HG02588 (cell line): ENCODE results near the gene PIGQ.
A peak's percentile ranks its signal among the peaks of the same experiment; 100 is the strongest.
"Not testable (repeated sequence)": the region's sequence is repeated elsewhere in the genome, so short reads cannot be mapped to it uniquely, and the experiment has no call there.

Experiments
- ATAC-seq: cut with Tn5 transposase; IDR thresholded peaks from one replicate; pipeline ENCODE4 v1.9.1; 2021; ENCODE audit warnings: mild to moderate bottlenecking, moderate library complexity; ENCODE audit not compliant: unreplicated experiment

Gene PIGQ

DNA sequence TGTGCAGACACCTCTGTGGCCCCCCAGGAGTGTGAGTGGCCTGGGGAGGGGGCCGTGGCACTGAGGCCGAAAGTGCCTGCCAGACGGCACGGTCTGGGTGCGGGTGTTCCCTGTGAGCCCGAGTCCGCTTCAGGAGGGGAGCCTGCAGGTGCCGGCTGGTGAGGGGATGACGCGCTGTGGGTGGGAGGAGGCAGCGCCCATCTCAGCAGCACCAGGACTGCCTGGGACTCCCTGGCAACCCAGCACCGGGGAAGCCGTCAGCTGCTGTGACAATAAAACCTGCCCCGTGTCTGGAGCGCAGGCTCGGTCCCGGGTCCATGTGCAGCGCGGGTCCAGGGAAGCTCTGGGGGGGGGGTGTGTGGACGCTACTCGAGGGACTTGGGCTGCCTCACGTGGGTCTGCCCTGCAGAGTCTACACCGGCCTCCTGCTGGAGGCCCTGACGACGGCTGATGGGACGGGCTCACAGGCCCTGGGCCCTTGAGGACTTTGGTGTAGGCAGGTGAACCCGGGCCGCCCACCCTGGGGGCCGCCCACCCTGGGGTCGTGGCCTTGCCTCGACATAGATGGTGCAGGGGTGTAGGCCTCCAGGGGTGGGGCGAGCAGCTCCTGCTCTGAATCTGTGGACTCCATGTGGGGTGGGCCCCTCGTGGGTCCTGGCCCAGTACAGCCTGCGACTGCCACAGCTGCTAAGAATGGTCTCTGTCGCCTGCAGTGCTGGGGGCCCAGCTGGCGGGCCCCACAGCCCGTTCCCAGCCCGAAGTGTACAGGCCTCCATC is 14.2 kb downstream of the PIGQ start:
- ATAC-seq, result no peak

DNA sequence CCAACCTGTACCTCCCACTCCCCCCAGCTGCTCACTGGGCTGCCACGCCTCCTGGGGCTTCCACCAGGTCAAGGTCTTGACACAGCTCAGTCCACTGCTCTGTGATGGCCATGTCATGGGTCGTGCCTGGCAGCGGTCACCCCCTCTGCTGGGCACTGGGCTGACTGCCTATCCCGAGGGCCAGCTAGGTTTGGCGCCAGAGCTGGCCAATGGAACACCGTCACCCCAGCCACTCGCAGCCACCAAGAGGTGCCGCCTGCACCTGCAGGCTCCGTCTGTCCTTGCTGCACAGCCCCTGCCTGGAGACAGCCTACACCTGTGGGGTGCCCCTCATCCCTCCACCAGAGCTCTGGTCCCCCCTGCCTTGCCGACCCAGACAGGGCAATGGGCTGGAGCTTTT is 15.6 kb downstream of the PIGQ start:
- no peak for ATAC-seq

DNA sequence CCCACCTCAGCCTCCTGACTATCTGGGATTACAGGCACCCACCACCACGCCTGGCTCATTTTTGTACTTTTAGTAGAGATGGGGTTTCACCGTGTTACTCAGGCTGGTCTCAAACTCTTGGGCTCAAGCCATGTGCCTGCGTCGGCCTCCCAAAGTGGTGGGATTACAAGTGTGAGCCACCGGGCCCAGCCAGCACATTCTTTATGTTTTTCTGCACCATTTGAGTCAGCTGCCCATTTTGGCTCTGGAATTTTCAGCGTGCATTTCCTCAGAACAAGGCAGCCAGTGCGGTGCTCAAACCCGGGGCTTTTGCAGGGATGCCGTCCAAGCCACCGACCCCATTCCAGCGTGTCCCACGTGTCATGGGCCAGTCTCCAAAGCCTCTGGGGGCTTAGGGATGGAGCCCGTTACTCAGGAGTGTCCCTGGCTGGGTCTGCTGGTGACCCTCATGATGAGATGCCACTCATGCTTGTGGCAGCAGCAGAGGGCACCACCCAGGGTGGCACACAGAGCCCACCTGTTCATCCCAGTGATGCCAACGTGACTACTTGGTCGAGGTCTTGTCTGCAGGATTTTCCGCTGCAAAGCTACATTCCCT is 16.4 kb downstream of the PIGQ start:
- no peak for ATAC-seq

DNA sequence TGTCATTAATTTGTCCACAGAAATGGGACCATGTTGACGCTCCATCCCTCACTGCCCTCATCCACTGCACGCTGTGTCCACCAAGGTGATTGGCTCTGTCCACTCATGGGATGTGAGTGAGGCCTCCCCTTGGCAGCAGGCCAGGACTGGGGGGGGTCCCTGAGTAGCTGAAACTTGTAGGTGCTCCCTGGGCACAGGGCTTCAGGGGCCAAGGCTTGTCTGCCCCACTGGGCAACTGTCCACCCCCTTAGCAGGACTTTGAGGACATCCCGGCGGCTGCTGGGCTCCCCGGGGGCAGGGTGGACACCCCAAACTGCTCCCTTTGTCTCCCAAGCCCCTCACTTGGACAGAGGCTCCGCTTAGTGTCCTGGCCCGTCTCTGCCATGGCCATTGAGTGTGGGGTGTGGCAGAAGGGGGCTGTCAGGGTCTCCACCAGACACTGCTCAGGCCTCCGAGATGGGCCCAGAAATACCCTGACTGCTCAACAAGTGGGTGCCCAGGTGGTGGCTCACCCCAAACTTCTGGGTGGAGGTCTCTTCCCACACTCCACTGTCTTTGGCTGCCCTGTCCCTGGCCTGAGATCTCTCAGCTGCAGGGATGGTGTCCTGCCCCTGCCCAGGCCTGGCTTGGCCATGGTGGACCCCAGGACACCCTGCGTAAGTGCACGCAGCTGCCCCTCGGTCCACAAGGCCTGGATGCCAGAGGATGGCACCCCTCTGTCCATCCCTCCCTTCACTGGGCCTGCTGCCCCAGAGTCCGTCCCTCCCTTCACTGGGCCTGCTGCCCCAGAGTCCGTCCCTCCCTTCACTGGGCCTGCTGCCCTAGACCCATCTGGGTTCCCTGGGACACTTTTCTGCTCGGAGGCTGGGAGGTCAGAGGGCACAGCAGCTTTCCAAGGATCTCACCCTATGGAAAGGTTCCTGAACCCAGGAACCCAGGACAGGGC is 17.1 kb downstream of the PIGQ start:
- no peak for ATAC-seq

DNA sequence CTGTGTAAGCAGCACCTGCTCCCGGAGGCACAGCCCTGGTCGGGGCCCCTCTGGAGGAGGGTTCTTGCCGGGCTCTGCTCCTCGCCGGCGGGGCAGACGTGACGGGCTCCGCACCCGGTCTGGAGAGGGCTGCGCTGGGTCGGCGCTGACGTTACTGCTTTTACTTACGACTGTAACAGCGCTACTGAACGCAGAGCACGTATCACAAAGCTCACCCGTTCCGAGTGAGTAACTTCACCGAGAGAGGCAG is 18.8 kb downstream of the PIGQ start:
- ATAC-seq, result peak; percentile 0

DNA sequence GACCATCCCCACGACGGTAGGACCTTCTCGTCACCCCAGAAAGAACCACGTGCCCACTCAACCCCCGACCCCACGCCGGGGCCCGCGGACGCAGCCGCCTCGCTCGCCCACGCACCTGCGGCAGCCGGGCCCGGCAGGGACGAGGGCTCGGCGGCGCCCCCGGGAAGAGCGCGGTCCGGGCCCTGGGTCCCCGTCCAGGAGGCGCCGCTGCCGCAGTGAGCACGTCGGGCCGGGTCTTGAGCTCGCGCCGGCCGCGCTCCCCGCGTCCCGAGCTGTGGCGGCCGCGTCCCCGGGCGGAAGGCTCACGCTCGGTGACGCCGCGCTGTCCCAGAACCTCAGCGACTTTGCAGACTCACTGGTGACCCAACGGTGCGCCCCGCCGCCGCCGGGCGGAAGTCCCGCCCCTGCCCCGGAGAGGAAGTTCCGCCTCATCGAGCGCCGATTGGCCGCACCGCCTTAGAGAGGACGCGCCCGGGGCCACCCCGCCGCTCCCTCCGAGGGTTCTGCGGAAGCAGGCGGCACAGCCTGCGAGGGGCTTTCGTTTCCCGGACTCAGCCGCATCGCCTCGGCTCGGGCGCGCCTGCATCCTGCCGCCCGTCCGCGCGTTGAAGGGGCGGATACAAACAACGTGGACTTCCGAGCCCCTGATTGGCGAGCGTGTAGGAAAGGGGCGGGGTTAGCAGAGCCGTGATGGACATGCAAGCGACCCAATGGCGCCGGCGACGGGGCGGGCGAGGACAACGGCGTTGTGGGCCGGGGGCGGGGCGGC is 19.3 kb downstream of the PIGQ start:
- peak; percentile 66 for ATAC-seq

DNA sequence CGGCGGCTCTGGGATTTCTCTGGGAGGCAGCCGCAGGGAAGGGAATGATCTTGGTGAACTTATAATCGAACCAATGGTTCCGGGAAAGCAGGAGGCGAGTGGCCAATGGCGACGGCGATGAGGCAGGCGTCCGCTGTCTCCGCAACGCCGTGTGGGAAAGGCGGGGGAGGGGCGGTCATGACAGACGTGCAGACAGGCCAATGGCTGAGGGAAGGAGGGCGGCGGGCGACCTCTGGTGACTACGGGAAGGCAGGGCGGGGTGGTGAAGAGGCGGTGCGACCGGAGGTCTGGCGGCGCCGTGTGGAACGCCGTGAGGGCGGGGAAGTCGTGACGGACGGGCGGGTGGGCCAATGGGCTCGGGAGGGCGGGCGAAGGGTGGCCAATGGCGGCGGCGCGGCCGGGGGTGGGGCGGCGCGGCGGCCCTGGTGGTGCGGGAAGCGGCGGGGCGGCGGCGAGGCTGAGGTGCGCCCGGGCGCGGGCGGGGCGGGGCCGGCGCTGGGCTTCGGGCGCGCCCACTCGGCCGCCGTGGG is 20.0 kb downstream of the PIGQ start, which contains the start of gene RAB40C:
TSS of gene RAB40C (plus strand) at position 409 of the 530 bp plus-strand sequence. CDS start 226 bp downstream, outside the sequence.
- ATAC-seq, result peak; percentile 69

DNA sequence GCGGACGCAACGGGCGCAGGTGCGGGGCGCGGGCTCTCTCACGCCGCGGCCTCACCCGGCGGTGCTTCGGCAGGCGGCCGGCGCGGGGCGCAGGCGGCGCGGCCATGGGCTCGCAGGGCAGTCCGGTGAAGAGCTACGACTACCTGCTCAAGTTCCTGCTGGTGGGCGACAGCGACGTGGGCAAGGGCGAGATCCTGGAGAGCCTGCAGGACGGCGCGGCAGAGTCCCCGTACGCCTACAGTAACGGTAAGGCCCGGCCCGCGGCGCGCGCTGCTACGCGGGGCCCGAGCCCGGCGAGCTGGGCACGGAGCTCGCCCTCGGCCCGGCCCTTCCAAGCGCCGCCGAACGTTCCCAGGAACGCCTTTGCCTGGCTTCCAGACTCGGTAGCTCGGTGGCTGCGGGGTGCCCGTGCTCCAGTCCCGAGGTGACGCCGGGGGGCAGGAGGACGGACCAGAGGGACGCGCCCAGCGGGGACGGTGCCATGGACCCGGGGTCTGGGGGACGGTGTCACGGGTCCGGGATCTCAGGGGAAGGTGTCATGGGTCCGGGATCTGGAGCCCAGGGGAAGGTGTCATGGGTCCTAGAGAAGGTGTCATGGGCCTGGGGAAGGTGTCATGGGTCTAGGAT is 20.5 kb downstream of the PIGQ start:
- peak; percentile 0 for ATAC-seq

DNA sequence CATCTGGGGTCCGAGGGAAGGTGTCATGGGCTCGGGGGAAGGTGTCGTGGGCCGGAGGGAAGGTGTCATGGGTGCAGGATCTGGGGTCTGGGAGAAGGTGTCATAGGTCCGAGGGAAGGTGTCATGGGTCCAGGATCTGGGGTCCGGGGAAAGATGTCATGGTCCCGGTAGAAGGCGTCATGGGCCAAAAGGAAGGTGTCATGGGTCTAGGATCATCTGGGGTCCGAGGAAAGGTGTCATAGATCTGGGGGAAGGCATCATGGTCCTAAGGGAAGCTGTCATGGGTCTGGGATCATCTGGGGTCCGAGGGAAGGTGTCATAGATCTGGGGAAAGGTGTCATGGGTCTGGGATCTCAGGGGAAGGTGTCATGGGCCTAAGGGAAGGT is 21.0 kb downstream of the PIGQ start:
- ATAC-seq, result no peak

DNA sequence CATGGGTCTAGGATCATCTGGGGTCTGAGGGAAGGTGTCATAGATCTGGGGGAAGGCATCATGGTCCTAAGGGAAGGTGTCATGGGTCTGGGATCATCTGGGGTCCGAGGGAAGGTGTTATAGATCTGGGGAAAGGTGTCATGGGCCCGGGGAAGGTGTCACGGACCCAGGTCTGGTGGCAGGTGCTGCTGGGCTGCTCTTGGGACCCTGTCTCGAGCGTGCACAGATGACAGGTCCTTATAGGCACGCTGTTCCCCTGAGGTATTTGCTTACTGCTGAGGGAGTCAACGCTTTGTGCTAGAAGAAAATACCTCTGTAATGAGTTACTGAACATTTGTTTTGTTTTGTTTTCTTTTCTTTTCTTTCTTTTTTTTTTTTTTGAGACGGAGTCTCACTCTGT is 21.5 kb downstream of the PIGQ start:
- no peak for ATAC-seq

DNA sequence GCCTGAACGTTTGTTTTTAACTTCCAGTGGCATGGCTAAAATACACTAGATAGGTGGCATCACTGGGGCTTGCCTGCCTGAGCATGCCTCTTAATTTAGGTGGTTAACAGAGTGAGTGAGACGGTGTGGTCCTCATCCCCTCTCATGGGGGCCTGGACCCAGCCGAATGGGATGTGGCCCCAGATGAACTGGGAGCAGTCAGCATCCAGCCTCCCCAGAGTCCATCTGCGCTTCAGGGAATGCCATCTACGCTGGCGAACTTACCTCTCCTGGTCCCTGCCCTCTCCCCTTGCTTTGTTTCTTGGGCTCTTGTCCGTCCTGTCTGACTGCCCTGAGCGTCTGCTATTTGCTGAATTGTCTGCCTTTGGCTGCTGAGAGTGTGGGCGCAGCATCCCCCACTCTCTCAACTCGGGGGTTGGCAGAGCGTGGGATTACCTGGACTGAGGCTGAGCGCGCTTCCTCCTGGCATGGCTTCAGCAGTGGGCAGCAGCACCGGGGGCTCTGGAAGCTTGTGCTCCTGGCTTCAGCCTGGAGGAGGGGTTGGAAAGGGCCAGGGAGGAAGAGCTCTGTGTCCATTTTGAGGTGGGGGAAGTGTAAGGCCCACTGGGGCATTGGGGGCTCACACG is 22.2 kb downstream of the PIGQ start:
- ATAC-seq, result no peak

DNA sequence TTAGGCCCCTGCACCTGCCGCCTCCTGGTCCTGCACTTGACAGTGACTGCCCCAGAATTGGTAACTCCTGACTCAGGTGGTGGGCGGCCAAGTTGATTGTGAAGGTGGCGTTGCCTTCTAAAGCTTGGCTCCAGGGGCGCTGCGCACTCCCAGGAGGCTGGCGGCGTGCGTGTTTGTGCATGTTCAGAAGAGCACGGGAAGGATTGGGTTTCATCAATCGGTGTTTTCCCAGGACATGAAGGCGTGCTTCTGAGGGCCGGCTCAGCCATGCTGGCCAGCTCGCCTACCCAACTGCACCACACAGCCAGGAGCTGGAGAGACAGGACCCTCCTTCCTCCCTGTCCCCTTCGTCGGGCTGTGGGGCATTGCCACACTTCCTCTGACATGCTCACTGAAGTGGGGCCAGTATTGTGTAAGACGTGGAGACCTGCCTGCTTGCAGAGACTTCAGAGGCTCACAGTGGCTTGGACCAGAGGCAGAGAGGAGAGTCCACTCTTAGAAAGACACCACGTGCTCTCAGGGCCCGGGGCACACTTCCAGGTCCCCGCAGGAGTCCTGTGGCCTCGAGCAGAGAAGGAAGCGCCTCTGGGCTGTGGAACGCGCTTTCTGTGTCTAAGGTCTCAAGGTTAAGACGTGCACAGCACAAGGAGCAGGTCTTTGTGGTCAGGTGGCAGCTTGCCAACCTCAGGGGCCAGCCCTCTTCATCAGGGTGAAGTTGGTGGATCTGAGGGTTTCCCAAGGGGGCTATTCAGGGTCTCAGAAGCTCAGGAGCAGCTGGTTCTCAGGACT is 22.9 kb downstream of the PIGQ start:
- no peak for ATAC-seq

DNA sequence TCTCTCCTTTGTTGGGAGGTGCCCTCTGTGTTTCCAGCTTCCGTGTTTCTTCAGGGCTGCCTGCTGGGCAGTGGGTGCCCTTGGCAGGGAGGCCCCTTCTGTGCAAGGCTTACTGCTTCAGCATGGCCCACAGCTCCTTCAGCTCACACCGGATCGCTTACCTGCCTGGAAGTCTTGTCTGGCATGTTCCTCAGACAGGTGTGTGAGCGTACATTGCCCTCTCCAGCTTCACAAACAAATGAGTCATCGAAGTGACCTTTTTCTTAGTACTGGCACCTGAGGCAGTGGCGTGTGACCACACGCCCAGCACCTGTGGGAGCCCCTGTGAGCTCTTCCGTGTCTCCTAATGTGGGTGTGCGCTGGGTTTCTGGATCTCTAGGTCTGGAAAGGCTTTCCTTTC is 23.6 kb downstream of the PIGQ start:
- no peak for ATAC-seq

DNA sequence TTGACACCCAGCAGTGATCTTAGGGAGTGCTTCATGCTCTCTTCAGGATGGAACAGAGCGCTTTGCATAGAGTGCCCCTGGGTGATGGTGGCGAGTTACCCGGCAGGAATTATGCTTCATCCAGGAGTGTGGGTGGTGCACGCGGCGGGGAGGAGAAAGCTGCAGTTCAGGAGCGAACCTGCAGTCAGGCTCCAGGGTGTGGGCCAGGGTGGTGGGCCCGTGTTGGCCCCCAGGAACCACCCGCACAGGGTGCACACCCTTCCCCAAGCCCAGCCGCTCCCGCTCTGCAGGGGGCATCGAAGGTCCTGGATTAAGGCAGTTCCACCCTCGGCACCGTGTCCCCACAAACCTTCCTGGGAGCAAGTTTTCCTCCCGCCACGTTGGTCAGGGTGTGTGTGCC is 24.0 kb downstream of the PIGQ start:
- no peak for ATAC-seq

DNA sequence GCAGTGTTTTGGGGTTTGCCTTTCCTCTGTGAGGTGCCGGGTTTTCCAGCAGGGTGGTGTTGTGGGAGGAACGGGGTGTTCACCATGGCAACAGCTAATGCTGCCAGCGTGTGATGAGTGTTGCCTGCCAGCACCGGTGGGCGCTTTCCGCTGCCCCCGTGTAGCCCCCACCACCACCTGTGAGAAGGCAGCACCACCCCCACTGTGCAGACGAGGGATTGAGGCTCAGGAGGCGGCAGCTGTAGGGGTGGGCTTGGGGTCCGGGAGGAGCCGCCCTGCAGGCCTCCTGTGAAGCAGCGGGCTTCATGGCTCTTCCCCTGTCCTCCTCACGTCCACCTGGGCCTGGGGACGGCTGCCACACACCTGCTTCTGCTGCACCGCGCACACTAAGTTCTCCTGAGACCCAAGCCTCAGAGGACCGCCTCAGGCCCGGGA is 25.3 kb downstream of the PIGQ start:
- no peak for ATAC-seq

DNA sequence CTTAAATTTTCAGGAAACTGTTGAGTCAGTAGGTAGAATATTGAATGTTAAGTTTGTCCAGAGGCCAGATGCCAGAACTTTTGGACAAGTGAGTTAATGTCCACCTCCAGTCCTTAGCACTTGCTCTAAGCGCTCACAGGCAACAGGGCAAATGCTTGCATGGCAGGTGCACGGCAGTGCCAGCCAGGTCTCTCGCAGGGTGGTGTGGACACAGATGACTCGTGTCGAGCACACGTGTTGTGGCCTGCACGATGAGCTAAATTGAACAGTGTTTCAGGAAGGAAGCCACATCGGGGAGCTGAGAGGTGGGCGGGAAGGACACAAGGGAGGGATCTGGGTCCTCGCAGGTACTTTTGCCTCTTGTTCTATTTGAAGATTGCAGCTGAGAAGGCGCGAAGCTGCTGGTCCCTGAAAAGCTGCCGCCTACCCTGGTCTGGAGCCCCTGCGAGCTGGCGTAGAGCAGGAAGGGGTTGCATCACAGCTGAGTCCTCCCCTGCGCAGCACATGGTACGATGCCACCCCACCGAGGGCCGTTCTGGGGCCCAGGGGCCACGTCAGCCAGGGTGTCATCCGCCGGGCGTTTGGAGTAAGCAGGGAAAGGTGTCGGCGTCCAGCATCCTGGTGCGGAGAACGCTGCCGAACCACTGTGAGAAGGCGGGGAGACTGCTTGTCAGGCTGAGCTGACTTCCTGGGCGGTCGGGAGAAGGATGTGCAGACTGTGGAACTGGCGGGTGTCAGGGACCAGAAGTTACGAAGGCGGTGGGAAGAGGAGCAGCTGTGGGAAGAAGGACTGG is 26.4 kb downstream of the PIGQ start:
- ATAC-seq, result no peak

DNA sequence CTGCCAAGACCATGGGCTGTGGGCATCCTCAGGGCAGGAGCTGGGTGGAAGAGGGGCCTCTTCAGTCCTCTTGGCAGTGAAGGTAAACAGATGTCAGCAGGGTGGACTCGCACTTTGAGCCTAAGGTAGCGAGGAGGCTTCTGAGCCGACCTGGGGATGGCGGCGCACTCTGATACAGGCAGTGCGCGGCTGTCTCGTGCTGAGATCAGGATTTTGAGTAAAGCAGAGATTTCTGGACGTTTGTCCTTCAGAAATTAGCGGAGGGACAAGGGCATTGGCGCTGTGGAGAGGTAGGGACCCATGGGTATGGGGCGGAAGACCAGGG is 26.9 kb downstream of the PIGQ start:
- no peak for ATAC-seq

DNA sequence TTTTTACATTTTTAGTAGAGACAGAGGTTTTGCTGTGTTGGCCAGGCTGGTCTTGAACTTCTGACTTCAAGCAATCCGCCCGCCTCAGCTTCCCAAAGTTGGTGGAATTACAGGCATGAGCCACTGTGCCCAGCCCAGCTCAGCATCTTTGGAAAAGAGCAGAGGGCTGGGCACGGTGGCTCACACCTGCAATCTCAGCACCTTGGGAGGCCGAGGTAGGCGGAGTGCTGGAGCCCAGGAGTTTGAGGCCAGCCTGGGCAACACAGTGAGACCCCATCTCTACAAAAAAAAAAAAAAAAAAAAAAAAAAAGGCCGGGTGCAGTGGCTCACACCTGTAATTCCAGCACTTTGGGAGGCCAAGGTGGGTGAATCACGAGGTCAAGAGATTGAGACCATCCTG is 27.9 kb downstream of the PIGQ start:
- ATAC-seq, result not testable (repeated sequence)
